SW 1271 (cell line): Measurements from ENCODE around the gene HSP90AA1.
"Not testable (repeated sequence)": the region's sequence is repeated elsewhere in the genome, so short reads cannot be mapped to it uniquely, and the experiment has no call there.

Experiments used
- DNase-seq, 2 experiments: peaks; one replicate each; lab custom pipeline; 2025; lab: John Stamatoyannopoulos, UW

Gene HSP90AA1

DNA sequence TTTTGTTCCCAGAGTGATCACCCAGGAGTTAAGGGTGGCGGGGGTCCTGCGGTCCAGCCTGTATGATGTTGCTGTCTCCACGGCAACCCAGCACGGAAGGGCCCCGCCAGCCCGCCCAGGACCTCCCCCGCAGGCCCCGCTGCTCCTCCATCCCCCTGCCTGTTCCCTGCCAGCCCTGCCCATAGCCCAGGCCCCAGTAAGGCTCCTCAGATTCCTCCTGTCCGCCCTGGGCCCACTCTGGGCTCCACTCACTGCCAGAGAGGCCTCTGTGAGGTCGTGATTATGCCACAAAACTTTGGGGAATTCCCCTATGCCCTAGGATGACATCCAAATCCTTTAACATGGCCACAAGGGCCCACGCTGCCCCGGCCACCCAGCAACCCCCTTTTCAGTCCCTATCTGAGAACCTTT, 20.8 kb downstream of the HSP90AA1 start:
- no peak for DNase-seq

DNA sequence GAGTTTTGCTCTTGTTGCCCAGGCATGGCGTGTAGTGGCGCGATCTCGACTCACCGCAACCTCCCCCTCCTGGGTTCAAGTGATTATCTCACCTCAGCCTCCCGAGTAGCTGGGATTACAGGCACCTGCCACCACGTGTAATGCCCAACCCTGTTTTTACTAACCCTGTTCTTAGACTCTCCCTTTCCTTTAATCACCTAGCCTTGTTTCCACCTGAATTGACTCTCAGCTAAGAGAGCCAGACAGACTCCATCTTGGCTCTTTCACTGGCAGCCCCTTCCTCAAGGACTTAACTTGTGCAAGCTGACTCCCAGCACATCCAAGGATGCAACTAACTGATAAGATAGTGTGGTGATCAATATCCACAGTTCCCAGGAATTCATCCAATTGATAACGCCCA, 22.3 kb downstream of the HSP90AA1 start:
- not testable (repeated sequence) for DNase-seq

DNA sequence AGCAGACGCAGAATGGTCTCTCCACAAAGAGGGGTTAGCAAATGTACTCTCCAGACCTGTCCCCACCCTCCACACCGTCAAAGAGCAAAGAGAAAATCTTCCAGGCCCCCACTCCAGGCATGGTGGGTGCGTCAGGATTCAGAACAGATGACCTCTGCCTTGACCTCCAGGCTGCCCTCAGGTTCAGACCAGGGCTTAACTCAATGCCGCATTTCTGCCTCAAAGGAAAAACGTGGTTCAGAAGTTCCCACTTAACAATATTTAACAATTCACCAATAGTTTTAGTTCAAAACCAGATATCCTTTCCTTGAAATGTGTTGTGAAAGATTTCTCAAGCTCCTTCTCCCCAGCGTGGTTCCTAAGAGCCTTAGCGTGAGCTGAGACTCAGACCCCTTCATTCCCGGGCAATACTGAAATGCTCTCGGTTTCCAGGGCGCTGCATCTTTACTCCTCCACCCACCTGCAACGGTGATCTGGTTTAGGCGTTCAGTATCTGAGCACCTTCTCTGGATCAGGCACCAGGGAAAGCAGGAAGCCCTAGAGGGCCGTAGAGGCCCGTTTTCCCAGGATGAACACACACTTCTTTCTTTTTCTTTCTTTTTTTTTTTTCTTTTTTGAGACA, 22.9 kb downstream of the HSP90AA1 start:
- DNase-seq, result no peak

DNA sequence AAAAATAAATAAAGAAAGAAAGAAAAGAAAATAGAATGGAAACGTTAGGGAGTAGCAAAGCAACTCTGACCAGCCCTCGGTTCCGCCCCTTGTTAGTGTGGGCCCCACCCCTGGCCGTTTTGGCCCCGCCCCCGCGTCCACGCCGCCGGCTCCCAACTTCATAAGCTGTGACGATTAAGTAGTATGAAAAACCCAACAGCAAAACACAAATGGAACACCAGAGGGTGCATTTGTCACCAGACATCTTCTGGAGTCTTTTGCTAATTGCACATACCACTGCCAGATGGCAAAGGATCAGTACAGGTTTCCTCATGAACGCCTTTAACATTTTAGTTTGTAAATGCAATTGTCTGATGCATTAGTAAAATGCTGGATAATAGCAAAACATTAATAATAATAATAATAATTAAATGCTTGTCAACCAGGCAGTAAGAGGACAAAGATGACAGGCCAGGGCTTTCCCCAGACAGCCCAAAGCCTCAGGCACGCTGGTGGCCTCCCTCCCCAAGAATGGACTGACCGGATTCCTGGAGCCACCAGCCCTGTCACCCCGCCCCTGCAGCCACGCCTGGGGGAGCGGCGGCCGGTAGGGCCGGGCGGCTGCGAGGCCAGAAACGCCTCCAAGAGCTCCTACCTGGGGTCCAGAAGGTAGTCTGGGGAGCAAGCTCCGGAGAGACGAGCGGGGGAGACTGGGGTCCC, 23.6 kb downstream of the HSP90AA1 start:
- peak; percentile 56 to 84 for DNase-seq

DNA sequence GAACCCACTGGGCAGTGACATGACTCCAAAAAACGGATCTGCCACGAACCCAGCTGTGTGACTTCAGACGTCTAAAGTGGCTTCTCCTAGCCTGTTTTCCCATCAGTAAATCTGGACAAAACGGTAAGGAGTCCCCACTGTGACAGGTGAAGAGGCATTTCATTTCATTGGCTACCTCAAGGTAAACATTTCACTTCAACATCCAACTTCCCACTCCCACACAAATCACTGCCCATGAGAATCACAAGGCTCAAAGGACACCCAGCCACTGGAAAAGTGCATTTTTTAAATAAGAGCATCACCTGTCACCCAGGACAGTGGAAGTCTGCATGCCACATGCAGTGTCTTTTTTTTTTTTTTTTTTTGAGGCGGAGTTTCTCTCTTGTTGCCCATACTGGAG, 27.9 kb downstream of the HSP90AA1 start:
- no peak for DNase-seq

DNA sequence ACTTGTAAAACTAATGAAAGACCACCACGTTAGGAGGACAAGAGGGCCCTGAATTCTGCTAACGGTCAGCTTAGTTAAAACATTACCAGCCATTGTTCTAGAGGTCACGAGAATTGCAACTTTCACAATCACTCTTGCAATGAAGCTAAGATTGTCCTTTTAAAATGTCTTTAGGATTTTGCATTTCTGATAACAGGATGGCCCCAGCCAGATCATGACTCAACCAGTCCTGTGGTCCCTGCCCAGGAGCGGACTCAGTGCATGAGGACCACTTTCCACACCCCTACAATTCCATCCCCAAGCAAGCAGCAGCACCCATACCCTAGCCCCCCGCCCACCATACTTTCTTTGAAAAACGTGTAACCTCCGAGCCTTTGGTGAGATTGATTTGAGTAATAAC, 28.7 kb downstream of the HSP90AA1 start:
- no peak for DNase-seq

DNA sequence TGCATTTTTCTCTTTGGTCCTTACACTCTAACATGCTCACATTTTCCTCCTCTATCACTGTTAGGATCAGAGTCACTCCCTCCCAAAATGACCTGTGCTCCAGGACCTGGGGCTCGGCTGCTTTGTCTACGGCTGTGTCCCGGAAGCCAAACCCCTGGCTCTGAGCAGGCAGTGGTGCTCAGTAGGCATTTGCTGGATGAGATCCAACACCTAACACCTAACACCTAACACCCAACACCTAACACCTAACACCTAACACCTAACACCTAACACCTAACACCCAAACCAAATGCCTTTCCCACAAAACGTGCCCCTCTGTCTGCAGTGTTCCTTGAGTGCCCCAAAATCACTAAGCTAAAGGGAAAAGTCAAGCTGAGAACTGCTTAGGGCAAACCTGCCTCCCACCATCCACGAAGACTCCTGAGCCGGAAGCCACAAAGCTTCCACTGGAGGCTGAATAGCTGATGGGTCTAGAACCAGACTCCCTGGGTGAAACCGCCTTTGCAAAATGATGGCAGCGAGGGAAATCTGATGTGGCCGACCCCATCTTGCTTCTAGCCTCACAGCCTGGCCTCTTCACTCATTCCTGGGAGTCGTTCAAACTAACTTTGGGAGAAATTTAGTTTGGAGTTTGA, 29.2 kb downstream of the HSP90AA1 start:
- no peak for DNase-seq

DNA sequence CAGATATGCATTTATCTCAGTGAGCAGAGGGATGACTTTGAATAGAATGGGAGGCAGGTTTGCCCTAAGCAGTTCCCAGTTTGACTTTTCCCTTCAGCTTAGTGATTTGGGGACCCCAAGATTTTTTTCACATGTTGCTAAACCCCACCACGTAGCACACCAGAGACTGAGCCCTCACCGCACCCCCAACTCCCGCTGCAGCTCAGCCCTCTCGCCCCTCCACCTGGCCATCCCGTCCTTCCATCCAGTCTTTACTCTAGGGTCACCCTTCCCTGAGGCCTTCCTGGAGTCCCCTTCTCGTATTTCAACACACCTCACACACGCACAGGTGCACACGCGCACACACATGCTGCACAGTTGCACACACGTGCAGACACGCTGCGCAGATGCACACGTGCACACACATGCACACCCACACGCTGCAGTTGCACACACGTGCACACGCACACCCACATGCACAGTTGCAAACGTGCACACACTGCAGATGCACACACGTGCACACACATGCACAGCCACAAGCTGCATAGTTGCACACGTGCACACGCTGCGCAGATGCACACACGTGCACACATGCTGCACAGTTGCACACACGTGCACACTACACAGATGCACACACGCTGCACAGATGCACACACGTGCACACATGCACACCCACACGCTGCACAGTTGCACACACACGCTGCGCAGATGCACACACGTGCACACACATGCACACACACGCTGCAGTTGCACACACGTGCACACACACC, 30.0 kb downstream of the HSP90AA1 start:
- DNase-seq, result no peak

DNA sequence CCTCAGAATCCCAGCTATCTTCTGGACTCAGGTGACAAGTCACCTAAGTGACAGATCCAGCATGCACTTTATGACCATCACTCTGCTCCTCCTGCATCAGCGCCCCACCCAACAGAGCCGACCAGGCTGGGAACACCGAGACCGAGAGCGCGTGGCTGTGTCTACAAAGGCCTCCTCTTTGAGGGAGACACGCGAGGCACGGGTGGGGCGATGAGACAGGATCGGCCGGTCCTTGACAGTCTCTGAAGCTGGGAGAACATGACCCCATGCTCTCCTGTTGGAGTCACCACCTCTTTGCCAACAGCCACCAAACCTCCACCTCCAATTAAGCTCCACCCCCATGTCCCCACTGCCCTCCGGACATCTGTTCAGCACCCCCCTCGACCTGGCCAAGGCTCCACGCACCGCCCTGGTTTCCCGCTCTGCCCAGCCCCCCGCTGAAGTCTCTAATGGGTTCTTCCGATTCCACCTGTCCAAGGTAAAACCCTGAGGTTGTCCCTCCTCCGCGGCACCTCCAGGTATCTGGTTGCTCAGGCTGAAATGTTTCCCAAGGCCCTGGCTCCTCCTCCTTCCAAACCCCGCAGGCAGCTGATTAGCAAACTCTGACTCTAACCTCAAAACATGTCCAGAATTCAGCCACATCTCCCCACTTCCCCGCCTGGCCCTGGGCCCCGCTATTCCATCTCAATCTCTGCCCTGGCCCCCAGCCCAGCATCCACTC, 31.5 kb downstream of the HSP90AA1 start:
- DNase-seq, result no peak

DNA sequence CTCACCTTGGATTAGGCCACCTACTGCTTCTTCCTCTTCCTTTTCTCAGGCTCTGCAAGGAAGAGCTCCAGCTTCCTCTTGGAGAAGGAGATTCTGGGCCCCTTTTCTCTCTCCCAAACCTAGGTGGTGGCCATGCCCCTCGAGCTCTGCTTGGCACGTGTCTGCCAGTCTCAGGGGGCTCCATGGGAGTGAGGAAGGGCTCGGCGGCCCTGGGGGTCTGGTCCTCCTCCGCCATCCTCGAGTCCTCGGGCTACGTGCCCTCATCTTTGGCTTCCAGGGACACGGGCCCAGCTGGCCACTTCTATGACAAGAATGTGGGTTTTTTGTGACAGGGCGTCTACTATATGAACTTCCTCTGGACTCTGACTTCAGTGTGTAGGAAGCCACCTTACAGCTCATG, 34.3 kb downstream of the HSP90AA1 start:
- no peak for DNase-seq

DNA sequence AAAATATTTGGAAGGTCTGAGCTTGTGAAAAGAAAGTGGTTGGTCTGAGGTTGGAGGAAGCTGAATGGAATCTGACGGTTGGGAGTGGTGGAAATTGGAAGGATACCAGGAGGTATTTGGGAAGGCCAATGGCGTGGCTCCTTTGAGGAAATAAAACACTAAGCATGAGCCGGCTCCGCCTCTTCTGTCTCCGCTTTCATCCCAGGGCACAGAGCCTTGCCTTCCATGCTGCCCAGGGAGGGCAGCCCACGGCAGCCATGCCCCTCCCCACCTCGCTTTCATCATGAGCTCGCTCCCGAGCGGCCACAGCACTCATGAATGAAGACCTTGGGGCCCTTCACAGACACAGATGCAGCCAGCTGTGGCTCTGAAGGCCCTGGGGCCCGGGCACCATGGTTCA, 36.2 kb downstream of the HSP90AA1 start:
- no peak for DNase-seq

DNA sequence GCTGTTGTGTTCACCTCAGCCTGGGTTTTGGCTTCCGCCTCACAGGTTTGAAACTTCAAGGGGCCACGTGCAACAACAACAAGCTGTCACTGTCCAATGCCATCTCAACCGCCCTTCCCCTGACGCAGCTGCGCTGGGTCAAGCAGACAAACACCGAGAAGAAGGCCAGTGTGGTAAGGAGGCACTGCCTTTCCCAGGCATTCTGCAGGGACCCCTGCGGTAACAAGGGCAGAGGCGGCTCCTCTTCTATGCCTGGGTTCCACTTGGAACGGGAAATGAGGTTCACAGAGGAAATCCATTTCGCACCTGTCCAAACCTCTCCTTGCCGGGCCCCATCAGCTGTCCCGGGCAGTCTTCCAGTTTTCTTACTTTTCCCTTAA, 36.8 kb downstream of the HSP90AA1 start:
- no peak for DNase-seq

DNA sequence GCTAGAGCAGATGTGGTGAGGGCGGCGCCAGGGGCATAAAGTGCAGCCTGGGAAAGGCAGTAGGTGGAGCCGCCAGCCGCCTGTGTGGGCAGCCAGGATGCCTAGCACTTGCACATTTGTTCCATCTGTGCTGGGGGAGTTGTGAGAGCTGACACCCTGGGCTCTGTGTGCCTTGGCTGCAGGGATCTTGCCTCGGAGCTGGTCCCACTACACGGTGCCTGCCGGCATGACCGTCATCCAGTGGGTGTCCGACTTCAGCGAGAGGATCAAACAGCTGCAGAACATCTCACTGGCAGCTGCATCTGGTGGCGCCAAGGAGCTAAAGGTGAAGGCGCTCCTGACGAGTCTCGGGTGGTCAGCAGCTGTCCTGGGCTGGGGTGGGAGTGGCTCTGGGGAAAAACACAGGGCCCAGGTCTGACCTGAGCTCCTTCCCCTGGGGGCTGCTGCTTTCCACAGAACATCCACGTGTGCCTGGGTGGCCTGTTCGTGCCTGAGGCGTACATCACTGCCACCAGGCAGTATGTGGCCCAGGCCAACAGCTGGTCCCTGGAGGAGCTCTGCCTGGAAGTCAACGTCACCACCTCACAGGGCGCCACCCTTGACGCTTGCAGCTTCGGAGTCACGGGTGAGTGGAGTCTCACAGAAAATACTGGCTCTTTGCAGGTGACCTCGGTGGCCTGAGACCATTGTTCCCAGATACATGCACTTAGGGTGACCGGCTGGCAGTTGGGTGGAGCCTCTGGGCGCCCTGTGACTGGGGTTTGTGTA, 37.4 kb downstream of the HSP90AA1 start:
- DNase-seq, result no peak

DNA sequence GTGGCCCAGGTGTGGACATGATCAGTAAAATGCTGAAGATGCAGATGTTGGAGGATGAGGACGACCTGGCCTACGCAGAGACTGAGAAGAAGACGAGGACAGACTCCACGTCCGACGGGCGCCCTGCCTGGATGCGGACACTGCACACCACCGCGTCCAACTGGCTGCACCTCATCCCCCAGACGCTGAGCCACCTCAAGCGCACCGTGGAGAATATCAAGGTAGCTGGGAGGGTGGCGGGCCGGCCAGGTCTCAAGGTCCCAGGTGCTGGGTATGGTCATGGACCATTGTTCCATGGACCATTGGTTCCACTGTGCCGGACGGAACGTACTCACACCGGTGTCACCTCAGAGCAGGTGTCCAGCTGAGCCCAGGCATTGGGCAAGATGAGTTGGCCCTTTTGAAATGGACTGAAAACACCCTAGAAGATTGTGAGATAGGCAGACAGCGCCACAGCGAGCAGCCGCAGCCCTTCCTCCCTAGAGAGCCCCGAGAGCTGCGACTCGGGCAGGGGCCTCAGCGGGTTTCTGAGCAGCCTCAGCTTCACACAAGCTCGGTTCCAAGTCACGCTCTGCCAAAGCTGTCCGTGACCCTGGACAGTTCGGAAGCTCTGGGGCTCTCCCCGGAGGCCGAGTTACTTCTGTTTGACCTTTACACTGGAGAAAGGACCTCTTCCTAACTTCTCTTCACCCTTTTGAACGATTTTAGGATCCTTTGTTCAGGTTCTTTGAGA, 38.9 kb downstream of the HSP90AA1 start:
- no peak for DNase-seq

DNA sequence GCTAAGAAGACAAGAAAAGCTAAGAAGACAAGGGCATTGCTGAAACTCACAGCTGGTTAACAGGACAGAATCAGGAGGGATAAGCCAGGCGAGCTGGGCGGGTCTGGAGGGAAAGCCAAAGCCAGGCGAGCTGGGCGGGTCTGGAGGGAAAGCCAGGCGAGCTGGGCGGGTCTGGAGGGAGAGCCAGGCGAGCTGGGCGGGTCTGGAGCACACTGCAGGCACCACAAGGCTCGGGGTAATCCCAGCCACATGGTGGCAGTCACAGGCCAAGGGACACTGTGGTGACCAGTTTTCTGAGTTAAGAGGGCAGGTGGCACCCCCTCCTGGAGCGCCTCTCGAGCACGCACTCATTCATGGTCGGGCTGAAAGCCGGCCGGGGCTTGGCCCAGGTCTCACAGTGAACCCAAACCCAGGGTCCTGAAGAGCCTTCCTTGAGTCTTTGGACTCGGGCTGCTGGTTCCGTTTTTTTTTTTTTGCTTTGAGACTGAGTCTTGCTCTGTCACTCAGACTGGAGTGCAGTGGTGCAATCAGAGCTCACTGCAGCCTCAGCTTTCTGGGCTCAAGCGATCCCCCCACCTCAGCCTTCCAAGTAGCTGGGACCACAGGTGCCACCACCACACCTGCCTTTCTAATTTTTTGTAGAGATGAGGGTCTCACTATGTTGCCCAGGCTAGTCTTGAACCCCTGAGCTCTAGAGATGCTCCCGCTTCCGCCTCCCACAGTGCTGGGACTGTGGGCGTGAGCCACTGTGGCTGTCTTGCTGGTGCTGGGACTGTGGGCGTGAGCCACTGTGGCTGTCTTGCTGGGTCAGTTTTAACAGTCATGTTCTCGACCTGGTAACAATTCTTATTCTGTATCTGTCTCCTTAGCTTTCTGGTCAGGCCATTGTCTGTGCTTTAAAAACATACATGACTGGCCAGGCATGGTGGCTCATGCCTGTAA, 40.2 kb downstream of the HSP90AA1 start:
- DNase-seq, result peak; percentile 52 to 56

DNA sequence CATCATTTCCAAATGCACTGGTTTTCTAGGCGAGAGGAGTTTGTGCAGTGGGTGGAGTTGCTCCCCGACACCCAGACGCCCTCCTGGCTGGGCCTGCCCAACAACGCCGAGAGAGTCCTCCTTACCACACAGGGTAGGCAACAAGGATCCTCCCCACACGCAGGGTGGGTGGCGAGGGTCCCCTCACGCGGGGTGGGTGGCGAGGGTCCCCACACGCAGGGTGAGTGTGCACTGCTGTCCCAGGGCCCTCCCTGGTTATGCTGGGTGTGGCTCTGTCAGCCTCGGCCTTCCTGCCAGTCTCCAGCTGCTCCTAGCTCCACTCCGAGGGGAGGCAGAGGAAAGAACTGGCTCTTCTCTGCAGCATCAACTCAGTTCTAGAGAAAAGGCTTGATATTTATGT, 42.3 kb downstream of the HSP90AA1 start:
- DNase-seq, result no peak

DNA sequence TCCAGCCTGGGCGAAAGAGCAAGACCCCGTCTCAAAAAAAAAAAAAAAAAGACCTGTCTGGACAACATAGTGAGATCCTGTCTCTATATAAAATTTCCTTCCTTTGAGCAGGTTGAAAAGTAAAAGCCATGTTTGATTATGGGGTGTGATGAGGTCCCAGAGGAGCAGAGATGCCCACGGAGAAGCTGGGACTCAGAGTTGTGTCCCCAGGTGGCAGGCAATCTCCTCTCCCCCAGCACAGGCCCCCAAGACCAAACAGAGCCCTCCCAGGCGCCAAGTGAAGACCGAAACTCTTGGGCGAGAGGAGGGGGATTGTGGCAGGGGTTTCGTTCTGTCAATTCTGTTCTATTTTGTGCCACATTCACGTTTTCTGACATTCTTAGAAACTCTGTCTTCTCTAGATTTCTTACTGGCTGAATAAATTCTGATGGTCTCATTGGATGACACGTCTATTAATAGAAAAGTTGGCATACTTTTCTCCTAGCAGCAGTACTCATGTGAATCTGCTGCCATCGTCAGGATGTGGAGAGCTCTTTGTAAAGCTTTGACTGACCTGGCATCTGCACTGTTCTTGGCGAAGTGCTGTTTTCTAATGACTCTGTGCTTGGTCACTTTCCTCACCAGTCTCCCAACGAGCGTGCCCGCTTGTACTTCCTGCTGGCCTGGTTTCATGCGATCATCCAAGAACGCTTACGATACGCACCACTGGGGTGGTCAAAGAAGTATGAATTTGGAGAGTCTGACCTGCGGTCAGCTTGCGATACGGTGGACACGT, 43.4 kb downstream of the HSP90AA1 start:
- DNase-seq, result no peak

DNA sequence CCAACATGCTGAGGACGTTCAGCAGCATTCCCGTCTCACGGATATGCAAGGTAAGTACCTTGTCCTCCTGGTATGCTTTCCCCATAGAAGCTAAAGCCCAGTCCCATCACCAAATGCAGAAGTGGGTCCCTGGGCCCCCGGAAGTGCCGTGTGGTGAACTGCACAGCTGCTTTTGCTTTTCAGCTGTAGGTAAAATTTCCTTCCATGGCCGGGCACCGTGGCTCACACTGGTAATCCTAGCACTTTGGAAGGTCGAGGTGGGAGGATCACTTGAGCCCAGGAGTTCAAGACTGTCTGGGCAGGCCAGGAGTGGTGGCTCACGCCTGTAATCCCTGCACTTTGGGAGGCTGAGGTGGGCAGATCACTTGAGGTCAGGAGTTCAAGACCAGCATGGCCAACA, 44.1 kb downstream of the HSP90AA1 start:
- no peak for DNase-seq

DNA sequence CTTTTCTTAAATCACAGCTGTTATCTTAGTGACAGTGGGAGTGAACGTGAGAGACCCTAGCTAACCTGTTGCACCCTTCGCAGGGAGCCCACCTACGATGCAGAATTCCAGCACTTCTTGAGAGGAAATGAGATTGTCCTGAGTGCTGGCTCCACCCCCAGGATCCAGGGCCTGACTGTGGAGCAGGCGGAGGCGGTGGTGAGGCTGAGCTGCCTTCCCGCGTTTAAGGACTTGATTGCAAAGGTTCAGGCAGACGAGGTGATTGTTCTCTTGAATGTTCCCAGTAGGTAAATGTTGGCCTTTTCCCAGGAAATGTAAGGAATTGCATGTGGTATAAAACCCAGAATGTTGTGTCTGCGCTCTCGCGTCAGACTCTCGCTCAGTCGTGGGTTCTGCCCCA, 46.7 kb downstream of the HSP90AA1 start:
- no peak for DNase-seq
